Muscle of leg (tissue), 11 donors: ENCODE results near the gene SLC22A23. TPM values are rescaled to one million over a fixed set of nuclear protein-coding genes. Genes with fewer than 3 reads are reported as not detected.

Experiments
- DNase-seq: peaks from one replicate; pipeline ENCODE4 v3.0.0; 2013
- H3K27ac ChIP-seq: one replicate; pipeline ENCODE4 v1.5.1; 2013; ENCODE audit warnings: mild to moderate bottlenecking, low read length, control low read depth
- H3K27me3 ChIP-seq: one replicate; pipeline ENCODE4 v1.6.1; 2013; ENCODE audit warnings: low read length; ENCODE audit not compliant: control insufficient read depth, insufficient read depth
- H3K36me3 ChIP-seq: one replicate; pipeline ENCODE4 v1.6.1; 2013; ENCODE audit warnings: low read length; ENCODE audit not compliant: control insufficient read depth, insufficient read depth
- H3K4me1 ChIP-seq: one replicate; pipeline ENCODE4 v1.6.1; 2013; ENCODE audit warnings: low read length; ENCODE audit not compliant: control insufficient read depth, insufficient read depth
- H3K4me3 ChIP-seq: one replicate; pipeline ENCODE4 v1.5.1; 2013; ENCODE audit warnings: low read length, control low read depth
- H3K9me3 ChIP-seq: replicated peaks from 2 replicates; pipeline ENCODE4 v1.6.1; 2013; ENCODE audit warnings: low read depth, low read length; ENCODE audit not compliant: control insufficient read depth
- WGBS: methylation state at CpG from one replicate; pipeline ENCODE4 v1.1.5; 2013; ENCODE audit warnings: missing lambda C conversion rate; ENCODE audit not compliant: insufficient coverage; 5-methylcytosine and 5-hydroxymethylcytosine counted together
- polyA plus RNA-seq, 8 donors: library from polyadenylated mRNA; unstranded; fragments of 120-200 nt; gene quantifications; one replicate each; pipeline versions ENCODE4 v1.2.1 to v1.2.3, GENCODE V29; 2013; ENCODE audit warnings: inconsistent platforms in 1 of 8, low replicate concordance in 1 of 8; ENCODE audit not compliant: insufficient read length in 8 of 8, insufficient read depth in 1 of 8
- total RNA-seq: library from RNA; stranded (reverse); fragments of 120-200 nt; gene quantifications from one replicate; pipeline ENCODE4 v1.2.4, GENCODE V29; 2013

The SLC22A23 gene
- total and polyA plus RNA-seq, 9 donors = 1.1 to 6.2 (median 2.7) TPM

DNA sequence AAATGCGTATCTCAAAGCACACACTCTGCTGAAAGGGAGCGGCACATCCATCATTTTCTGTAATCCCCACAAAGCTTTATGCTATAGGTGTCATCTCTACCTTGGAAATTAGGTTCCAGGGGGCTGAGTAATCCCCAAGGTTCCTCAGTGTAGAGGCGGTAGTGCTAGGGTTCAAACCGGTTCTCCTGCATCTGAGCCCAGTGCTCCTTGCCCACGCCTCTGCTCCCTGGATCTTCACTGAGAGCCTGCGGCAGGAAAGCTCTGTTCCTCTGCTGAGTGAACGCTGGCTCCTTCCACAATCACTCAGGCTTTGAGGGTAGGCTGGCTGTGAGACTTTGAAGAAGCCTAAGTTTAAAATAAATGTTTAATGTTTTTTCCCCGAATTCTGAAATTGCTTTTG lies 24.9 kb downstream of the SLC22A23 start:
- H3K9me3 ChIP-seq = no peaks in the 10 kb centered on the region
- H3K27ac ChIP-seq = no peak overlapping the region
- WGBS = 36% methylated on average over 4 of the region's 8 CpGs
- H3K4me3 ChIP-seq = no peak overlapping the region
- H3K36me3 ChIP-seq = no peaks in the 10 kb centered on the region
- DNase-seq = no peak
- H3K4me1 ChIP-seq = peaks cover 23% of the 10 kb centered on the region
- peaks cover 2% of the 10 kb centered on the region for H3K27me3 ChIP-seq

- no peak overlapping the region for H3K4me3 ChIP-seq
- no peak overlapping the region for H3K27ac ChIP-seq
- DNase-seq = no peak
- no peaks in the 10 kb centered on the region for H3K27me3 ChIP-seq
- 100% methylated on average over 1 of the region's 3 CpGs for WGBS
- H3K4me1 ChIP-seq = peaks cover 23% of the 10 kb centered on the region
- no peaks in the 10 kb centered on the region for H3K36me3 ChIP-seq
- H3K9me3 ChIP-seq = no peaks in the 10 kb centered on the region
Observed at GRCh38 chr6:3429211-3429610, 27.6 kb downstream of the SLC22A23 start.

DNA sequence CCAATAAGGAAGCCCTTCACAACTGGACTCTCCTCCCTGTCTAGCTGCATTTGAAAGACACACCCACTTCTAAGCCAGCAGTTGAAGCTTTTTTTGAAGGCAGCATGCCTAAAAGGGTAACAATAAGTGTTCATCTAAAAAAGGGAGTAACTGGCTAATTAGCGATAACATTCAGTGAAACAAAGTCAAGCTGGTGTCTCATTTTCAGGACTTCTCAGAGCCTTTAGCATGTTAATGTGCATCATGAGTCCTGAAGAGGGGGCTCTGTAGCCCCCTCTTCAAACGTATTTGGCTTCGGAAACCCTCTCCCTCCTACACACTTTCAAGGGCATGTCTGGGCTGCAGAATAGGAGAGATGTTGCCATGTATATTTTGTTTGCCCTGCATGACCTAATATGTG lies 28.1 kb downstream of the SLC22A23 start:
- DNase-seq = no peak
- WGBS = 100% methylated on average over 1 of the region's 3 CpGs
- H3K9me3 ChIP-seq = no peaks in the 10 kb centered on the region
- H3K27me3 ChIP-seq = peaks cover 4% of the 10 kb centered on the region
- no peak overlapping the region for H3K27ac ChIP-seq
- no peak overlapping the region for H3K4me3 ChIP-seq
- H3K4me1 ChIP-seq = peaks cover 23% of the 10 kb centered on the region
- no peaks in the 10 kb centered on the region for H3K36me3 ChIP-seq

GRCh38 chr6:3428247-3428646 lies 28.6 kb downstream of the SLC22A23 start:
- WGBS = 91% methylated on average over 3 of the region's 4 CpGs
- Histone ChIP-seq H3K9me3 (no peaks in the 10 kb centered on the region), H3K27ac (no peak overlapping the region), H3K27me3 (peaks cover 4% of the 10 kb centered on the region), H3K4me3 (no peak overlapping the region), H3K36me3 (no peaks in the 10 kb centered on the region), H3K4me1 (peaks cover 23% of the 10 kb centered on the region)
- no peak for DNase-seq

DNA sequence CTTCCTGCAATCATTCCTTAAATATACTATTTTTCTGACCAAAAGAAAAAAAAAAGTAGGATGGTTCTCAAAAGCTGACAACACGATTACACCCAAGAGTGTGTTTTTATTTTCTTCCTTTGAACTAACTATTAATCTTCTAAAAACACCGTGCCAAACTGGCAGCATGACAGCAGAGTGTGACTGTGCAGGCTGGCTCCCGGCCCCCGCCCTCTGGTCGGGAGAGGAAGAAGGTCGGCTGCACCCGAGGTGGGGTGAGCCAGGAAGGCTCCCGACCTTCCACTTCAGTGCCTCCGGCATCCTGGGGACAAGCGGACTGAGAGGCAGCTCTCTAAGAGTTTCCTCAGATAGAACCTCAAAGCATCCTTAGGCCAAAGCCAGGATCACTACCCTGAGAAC lies 29.2 kb downstream of the SLC22A23 start:
- peaks cover 17% of the 10 kb centered on the region for H3K4me1 ChIP-seq
- H3K27me3 ChIP-seq = peaks cover 4% of the 10 kb centered on the region
- no peak for DNase-seq
- H3K4me3 ChIP-seq = no peak overlapping the region
- no peaks in the 10 kb centered on the region for H3K36me3 ChIP-seq
- 38% methylated on average over 6 of the region's 10 CpGs for whole genome bisulfite sequencing
- no peak overlapping the region for H3K27ac ChIP-seq
- no peaks in the 10 kb centered on the region for H3K9me3 ChIP-seq

DNA sequence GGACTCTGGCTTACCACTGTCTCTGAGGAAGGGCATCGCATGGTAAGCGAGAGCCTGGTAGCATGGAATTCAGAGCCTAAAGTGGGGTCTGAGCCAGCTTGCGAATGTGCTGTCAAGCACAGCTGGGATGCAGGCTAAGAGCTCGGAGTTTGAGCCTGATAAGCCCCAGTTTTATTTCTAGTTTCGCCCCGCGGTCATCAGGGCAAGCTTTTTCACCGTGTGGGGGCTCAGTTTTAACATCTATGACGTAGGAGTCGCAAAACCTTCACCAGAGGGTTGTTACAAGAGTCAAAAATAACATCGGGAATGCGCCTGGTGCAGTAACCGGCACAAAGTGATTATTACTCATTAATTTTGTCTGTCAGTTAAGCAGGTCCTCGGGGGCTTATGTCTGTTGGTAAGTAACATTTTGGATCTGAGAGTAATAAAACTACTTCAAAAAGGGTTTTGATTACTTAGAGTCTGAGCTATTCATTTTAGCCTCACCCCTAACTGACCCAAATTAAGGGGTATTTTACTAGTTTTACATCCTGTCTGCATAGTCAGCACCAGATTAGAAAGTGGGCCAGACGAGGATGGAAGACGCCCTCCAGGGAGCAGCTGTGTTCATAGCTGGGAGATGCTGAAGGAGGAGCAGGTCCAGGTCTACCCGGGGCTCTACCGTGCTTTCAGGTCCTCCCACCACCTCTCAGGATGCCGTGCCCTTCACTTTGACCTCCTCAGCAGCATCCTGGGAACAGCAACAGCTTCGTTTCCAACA lies 29.7 kb downstream of the SLC22A23 start:
- no peak overlapping the region for H3K4me3 ChIP-seq
- no peaks in the 10 kb centered on the region for H3K36me3 ChIP-seq
- WGBS = 63% methylated on average over 10 of the region's 20 CpGs
- no peak for DNase-seq
- peaks cover 4% of the 10 kb centered on the region for H3K27me3 ChIP-seq
- no peak overlapping the region for H3K27ac ChIP-seq
- no peaks in the 10 kb centered on the region for H3K9me3 ChIP-seq
- H3K4me1 ChIP-seq = peaks cover 13% of the 10 kb centered on the region

- DNase-seq = no peak
- WGBS = 71% methylated on average over 1 of the region's 3 CpGs
Observed at GRCh38 chr6:3426091-3426926, 30.5 kb downstream of the SLC22A23 start.

GRCh38 chr6:3425574-3425973 lies 31.3 kb downstream of the SLC22A23 start:
- Histone ChIP-seq H3K27me3 (peaks cover 4% of the 10 kb centered on the region), H3K36me3 (no peaks in the 10 kb centered on the region), H3K9me3 (no peaks in the 10 kb centered on the region), H3K4me3 (no peak overlapping the region), H3K4me1 (peaks cover 7% of the 10 kb centered on the region), H3K27ac (no peak overlapping the region)
- no CpG with 5 or more reads among the region's 2 CpGs for WGBS
- no peak for DNase-seq

More at GRCh38 chr6:3426091-3426926, 30.5 kb downstream of the SLC22A23 start:
- Histone ChIP-seq H3K27ac (no peak overlapping the region), H3K4me1 (peaks cover 7% of the 10 kb centered on the region), H3K9me3 (no peaks in the 10 kb centered on the region), H3K36me3 (no peaks in the 10 kb centered on the region), H3K4me3 (no peak overlapping the region), H3K27me3 (peaks cover 4% of the 10 kb centered on the region)

DNA sequence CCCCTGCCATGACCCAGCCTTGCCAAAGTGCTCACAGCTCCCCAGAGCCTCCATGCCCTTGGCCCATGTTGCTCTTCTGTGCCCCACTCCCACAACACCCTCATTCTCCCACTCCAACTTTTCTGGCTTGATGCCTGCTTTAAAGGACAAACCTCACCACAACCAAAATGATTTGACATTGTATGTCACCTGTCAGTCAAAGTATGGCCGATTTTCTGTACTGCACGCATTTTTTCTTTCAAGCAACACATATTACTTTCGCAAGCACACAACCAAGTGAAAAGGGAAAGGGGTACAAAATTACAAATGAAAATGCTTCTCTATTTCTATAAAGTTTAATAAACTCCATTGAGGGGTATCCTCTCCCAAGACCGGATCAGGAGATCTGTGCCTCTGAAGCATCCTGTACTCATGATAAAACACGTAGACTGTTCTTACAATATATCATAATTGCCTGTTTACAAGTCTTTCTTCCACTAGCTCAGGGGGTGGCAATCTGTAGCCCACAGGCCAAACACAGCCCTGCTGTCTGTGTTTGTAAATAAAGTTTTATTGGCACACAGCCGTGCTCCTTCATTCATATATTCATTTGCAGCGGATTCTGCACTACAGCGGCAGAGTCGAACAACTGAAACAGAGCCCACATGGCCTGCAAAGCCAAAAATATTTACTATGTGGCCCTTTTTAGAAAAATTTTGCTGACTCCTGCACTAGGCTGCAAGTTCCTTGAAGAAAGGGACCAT lies 32.5 kb downstream of the SLC22A23 start:
- Histone ChIP-seq H3K4me1 (peaks cover 7% of the 10 kb centered on the region), H3K27me3 (peaks cover 4% of the 10 kb centered on the region), H3K36me3 (no peaks in the 10 kb centered on the region), H3K27ac (no peak overlapping the region), H3K9me3 (no peaks in the 10 kb centered on the region), H3K4me3 (no peak overlapping the region)
- 88% methylated on average over 5 of the region's 9 CpGs for WGBS
- no peak for DNase-seq
